Right lobe of liver (tissue), 4 donors: ENCODE data around the gene CARMIL1.

Experiments used
- CTCF ChIP-seq, 4 donors: fragments of 200-600 bp in 3 of 4; fragments of 450-650 bp in 1 of 4; IDR thresholded peaks; one replicate each; pipeline versions ENCODE4 v1.5.1 to v1.8.0; 2016 to 2022; ENCODE audit warnings: antibody characterized with exemption in 4 of 4, mild to moderate bottlenecking in 2 of 4
- POLR2A ChIP-seq: fragments of 450-650 bp; IDR thresholded peaks from one replicate; pipeline ENCODE4 v1.6.1; 2017; ENCODE audit warnings: antibody characterized with exemption, mild to moderate bottlenecking
- donor health status: DM: no; HTN: no; CAD: no.
- donor health status: DM: no; HTN: no; CAD: no.
- donor health status: DM: no; HTN: yes; CAD: no.

GRCh38 chr6:25352285-25352684 is 73.1 kb downstream of the CARMIL1 start:
- TF ChIP-seq CTCF (IDR thresholded peaks at IDR 0.05) = no peak
- TF ChIP-seq POLR2A = no peak
